Fibroblast of peridontal ligament (primary cell): Measurements from ENCODE around the gene SUPT3H.
A peak's percentile ranks its signal among the peaks of the same experiment; 100 is the strongest.
"Not testable (repeated sequence)": the region's sequence is repeated elsewhere in the genome, so short reads cannot be mapped to it uniquely, and the experiment has no call there.

Experiments
- DNase-seq: peaks from one replicate; pipeline ENCODE4 v3.0.0-alpha.2; 2010; ENCODE audit errors: extremely low read depth

SUPT3H gene

GRCh38 chr6:45062659-45063058 lies 315.1 kb downstream of the SUPT3H start:
- DNase-seq = not testable (repeated sequence)

- no peak for DNase-seq
These were observed 320.0 kb downstream of the SUPT3H start for GRCh38 chr6:45057711-45058110.

- no peak for DNase-seq
These were observed 323.1 kb downstream of the SUPT3H start for GRCh38 chr6:45054610-45055009.

GRCh38 chr6:45052325-45052724 lies 325.4 kb downstream of the SUPT3H start:
- DNase-seq = no peak

GRCh38 chr6:45049188-45049843 lies 328.4 kb downstream of the SUPT3H start:
- DNase-seq = no peak

- DNase-seq = no peak
These were observed 330.2 kb downstream of the SUPT3H start for GRCh38 chr6:45047573-45047972.

- DNase-seq = no peak
These were observed 332.5 kb downstream of the SUPT3H start for GRCh38 chr6:45045253-45045601.

GRCh38 chr6:45044510-45045252 lies 333.1 kb downstream of the SUPT3H start:
- no peak for DNase-seq

- no peak for DNase-seq
These were observed 333.6 kb downstream of the SUPT3H start for GRCh38 chr6:45044086-45044485.

GRCh38 chr6:45042673-45043072 lies 335.1 kb downstream of the SUPT3H start:
- not testable (repeated sequence) for DNase-seq

GRCh38 chr6:45038226-45038625 lies 339.5 kb downstream of the SUPT3H start:
- DNase-seq = no peak

- DNase-seq = no peak
These were observed 341.6 kb downstream of the SUPT3H start for GRCh38 chr6:45036103-45036502.

- DNase-seq = no peak
These were observed 345.3 kb downstream of the SUPT3H start for GRCh38 chr6:45032426-45032825.

GRCh38 chr6:45031601-45032000 lies 346.1 kb downstream of the SUPT3H start:
- no peak for DNase-seq

GRCh38 chr6:45027126-45027525 lies 350.6 kb downstream of the SUPT3H start:
- DNase-seq = no peak

- peak; percentile 69 for DNase-seq
These were observed 351.7 kb downstream of the SUPT3H start for GRCh38 chr6:45026003-45026516.

- DNase-seq = no peak
These were observed 353.1 kb downstream of the SUPT3H start for GRCh38 chr6:45024610-45025009.

- DNase-seq = peak; percentile 41
These were observed 356.1 kb downstream of the SUPT3H start for GRCh38 chr6:45021676-45022075.

- no peak for DNase-seq
These were observed 365.0 kb downstream of the SUPT3H start for GRCh38 chr6:45012687-45013086.

- DNase-seq = no peak
These were observed 368.2 kb downstream of the SUPT3H start for GRCh38 chr6:45009576-45009975.

- DNase-seq = no peak
These were observed 370.8 kb downstream of the SUPT3H start for GRCh38 chr6:45006893-45007292.

GRCh38 chr6:45003961-45004360 lies 373.8 kb downstream of the SUPT3H start:
- no peak for DNase-seq

- DNase-seq = no peak
These were observed 374.3 kb downstream of the SUPT3H start for GRCh38 chr6:45003387-45003786.
